Measurements from ENCODE around the gene ZNF189.

GRCh38 chr9:101446732-101447131 is 48.1 kb downstream of the ZNF189 start:
- TF ChIP-seq, protein P1, sequence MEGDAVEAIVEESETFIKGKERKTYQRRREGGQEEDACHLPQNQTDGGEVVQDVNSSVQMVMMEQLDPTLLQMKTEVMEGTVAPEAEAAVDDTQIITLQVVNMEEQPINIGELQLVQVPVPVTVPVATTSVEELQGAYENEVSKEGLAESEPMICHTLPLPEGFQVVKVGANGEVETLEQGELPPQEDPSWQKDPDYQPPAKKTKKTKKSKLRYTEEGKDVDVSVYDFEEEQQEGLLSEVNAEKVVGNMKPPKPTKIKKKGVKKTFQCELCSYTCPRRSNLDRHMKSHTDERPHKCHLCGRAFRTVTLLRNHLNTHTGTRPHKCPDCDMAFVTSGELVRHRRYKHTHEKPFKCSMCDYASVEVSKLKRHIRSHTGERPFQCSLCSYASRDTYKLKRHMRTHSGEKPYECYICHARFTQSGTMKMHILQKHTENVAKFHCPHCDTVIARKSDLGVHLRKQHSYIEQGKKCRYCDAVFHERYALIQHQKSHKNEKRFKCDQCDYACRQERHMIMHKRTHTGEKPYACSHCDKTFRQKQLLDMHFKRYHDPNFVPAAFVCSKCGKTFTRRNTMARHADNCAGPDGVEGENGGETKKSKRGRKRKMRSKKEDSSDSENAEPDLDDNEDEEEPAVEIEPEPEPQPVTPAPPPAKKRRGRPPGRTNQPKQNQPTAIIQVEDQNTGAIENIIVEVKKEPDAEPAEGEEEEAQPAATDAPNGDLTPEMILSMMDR (conservative IDR thresholded peaks at IDR 0.05; ENCODE audit: low read depth, low read length): no peak
- no peak for TF ChIP-seq MAFK (IDR thresholded peaks at IDR 0.05; ENCODE audit: low read depth, low read length)
- TF ChIP-seq CEBPB (IDR thresholded peaks at IDR 0.05; ENCODE audit: low read depth, low read length): no peak
- TF ChIP-seq POLR2A (IDR thresholded peaks at IDR 0.05; ENCODE audit: low read depth, low read length): no peak
- no peak for TF ChIP-seq NFE2L2 (IDR thresholded peaks at IDR 0.05; ENCODE audit: low read depth, low read length)
- no peak for TF ChIP-seq RAD21 (IDR thresholded peaks at IDR 0.05; ENCODE audit: low read length)
- no peak for TF ChIP-seq FOS (IDR thresholded peaks at IDR 0.05; ENCODE audit: low read depth, low read length)
- no peak for TF ChIP-seq ELK1 (IDR thresholded peaks at IDR 0.05; ENCODE audit: borderline replicate concordance, low read depth, low read length)
- TF ChIP-seq MAZ (IDR thresholded peaks at IDR 0.05; ENCODE audit: borderline replicate concordance, low read depth, low read length): no peak
- TF ChIP-seq MXI1 (IDR thresholded peaks at IDR 0.05; ENCODE audit: borderline replicate concordance, low read depth, low read length): no peak
- no peak for TF ChIP-seq SMC3 (IDR thresholded peaks at IDR 0.05; ENCODE audit: low read depth, low read length)
- TF ChIP-seq RFX5 (IDR thresholded peaks at IDR 0.05; ENCODE audit: low read depth, low read length): no peak
- no peak for TF ChIP-seq RCOR1 (IDR thresholded peaks at IDR 0.05; ENCODE audit: insufficient replicate concordance, low read length)
- no peak for TF ChIP-seq USF2 (IDR thresholded peaks at IDR 0.05; ENCODE audit: low read depth, low read length)

All from IMR-90 (cell line).